Dermis microvascular lymphatic vessel endothelial cell (primary cell): Measurements from ENCODE around the gene NIFK. TPM values are rescaled to one million over a fixed set of nuclear protein-coding genes. Genes with fewer than 3 reads are reported as not detected.
"Not testable (repeated sequence)": the region's sequence is repeated elsewhere in the genome, so short reads cannot be mapped to it uniquely, and the experiment has no call there.

Experiments
- DNase-seq, 2 donors: peaks; one replicate each; pipeline versions ENCODE4 v3.0.0 to v3.0.0-alpha.2; 2010; ENCODE audit warnings: low read depth in 2 of 2
- total RNA-seq: library from RNA; depleted of rRNA; stranded (reverse); fragments of >200 nt; gene quantifications from 2 replicates; pipeline ENCODE4 v1.2.1, GENCODE V29; 2014

The NIFK gene
- total RNA-seq, 1 donor from 2014 or later: 34.1 TPM

- not testable (repeated sequence) for DNase-seq
Measured at GRCh38 chr2:121734544-121734943, 2.1 kb downstream of the NIFK start.

GRCh38 chr2:121731366-121731765 lies 5.3 kb downstream of the NIFK start:
- no peak for DNase-seq

- DNase-seq: no peak
Measured at GRCh38 chr2:121727950-121728349, 8.7 kb downstream of the NIFK start.

GRCh38 chr2:121727332-121727731 lies 9.3 kb downstream of the NIFK start:
- no peak for DNase-seq

GRCh38 chr2:121723316-121723715 lies 13.4 kb downstream of the NIFK start:
- no peak for DNase-seq

- peak; percentile 81 to 86 for DNase-seq
Measured at GRCh38 chr2:121722479-121722878, 14.2 kb downstream of the NIFK start.

- peak; percentile 81 to 85 for DNase-seq
Measured at GRCh38 chr2:121721926-121722325, 14.7 kb downstream of the NIFK start.

GRCh38 chr2:121717529-121717928 lies 19.1 kb downstream of the NIFK start:
- no peak for DNase-seq

GRCh38 chr2:121716126-121716525 lies 20.5 kb downstream of the NIFK start:
- DNase-seq: no peak

- DNase-seq: not testable (repeated sequence)
Measured at GRCh38 chr2:121711481-121711880, 25.2 kb downstream of the NIFK start.

- DNase-seq: no peak
Measured at GRCh38 chr2:121710470-121711170, 26.1 kb downstream of the NIFK start.

- DNase-seq: no peak
Measured at GRCh38 chr2:121709776-121710469, 26.8 kb downstream of the NIFK start.

- DNase-seq: no peak
Measured at GRCh38 chr2:121707920-121708361, 28.7 kb downstream of the NIFK start.

- no peak for DNase-seq
Measured at GRCh38 chr2:121707344-121707919, 29.2 kb downstream of the NIFK start.

GRCh38 chr2:121705958-121706357 lies 30.7 kb downstream of the NIFK start:
- no peak for DNase-seq

- no peak for DNase-seq
Measured at GRCh38 chr2:121705390-121705789, 31.3 kb downstream of the NIFK start.

- not testable (repeated sequence) for DNase-seq
Measured at GRCh38 chr2:121701761-121702160, 34.9 kb downstream of the NIFK start.

- DNase-seq: peak in 1 of 2 donors; percentile 75
Measured at GRCh38 chr2:121699421-121700333, 37.0 kb downstream of the NIFK start.

GRCh38 chr2:121698318-121698930 lies 38.3 kb downstream of the NIFK start:
- DNase-seq: no peak

GRCh38 chr2:121697108-121697631 lies 39.5 kb downstream of the NIFK start:
- DNase-seq: peak in 1 of 2 donors; percentile 51

- DNase-seq: no peak
Measured at GRCh38 chr2:121696410-121696930, 40.2 kb downstream of the NIFK start.
